Astrocyte of the cerebellum (primary cell): ENCODE results near the gene GPHB5.

Experiments used
- DNase-seq: peaks from one replicate; pipeline ENCODE4 v3.0.0-alpha.2; 2011; ENCODE audit warnings: low read depth
- H3K4me3 ChIP-seq: 2 replicates; pipeline ENCODE4 v1.5.1; 2011; ENCODE audit warnings: mild to moderate bottlenecking, low read depth, low read length, moderate library complexity
- CTCF ChIP-seq: IDR thresholded peaks from 2 replicates; pipeline ENCODE4 v1.5.1; 2012; ENCODE audit warnings: low read length, low read depth, moderate library complexity, mild to moderate bottlenecking; ENCODE audit errors: missing control alignments
- in situ Hi-C: cut with HindIII; loops from 2 replicates; pipeline ENCODE4 v1.10.0; 2017; ENCODE audit warnings: low sequenced_read_pairs

GPHB5 gene

GRCh38 chr14:63297372-63298063 lies 21.2 kb downstream of the GPHB5 start:
- no peak for DNase-seq
- H3K4me3 ChIP-seq, result no peak overlapping the region
- TF ChIP-seq CTCF, result no peak
- in situ Hi-C loops, result no loop called here

GRCh38 chr14:63296060-63296563 lies 22.6 kb downstream of the GPHB5 start:
- no peak overlapping the region for H3K4me3 ChIP-seq
- no peak for TF ChIP-seq CTCF
- in situ Hi-C loops, result no loop called here
- no peak for DNase-seq

- H3K4me3 ChIP-seq, result no peak overlapping the region
- DNase-seq, result no peak
- no peak for TF ChIP-seq CTCF
- in situ Hi-C loops, result no loop called here
Measured at GRCh38 chr14:63295231-63295685, 23.5 kb downstream of the GPHB5 start.

- H3K4me3 ChIP-seq, result no peak overlapping the region
- TF ChIP-seq CTCF, result no peak
- no peak for DNase-seq
- in situ Hi-C loops, result no loop called here
Measured at GRCh38 chr14:63292805-63293204, 25.9 kb downstream of the GPHB5 start.

- no peak for TF ChIP-seq CTCF
- in situ Hi-C loops, result no loop called here
- H3K4me3 ChIP-seq, result no peak overlapping the region
- DNase-seq, result no peak
Measured at GRCh38 chr14:63290741-63291430, 27.8 kb downstream of the GPHB5 start.

GRCh38 chr14:63288853-63289252 lies 29.9 kb downstream of the GPHB5 start:
- no peak overlapping the region for H3K4me3 ChIP-seq
- in situ Hi-C loops, result no loop called here
- no peak for TF ChIP-seq CTCF
- DNase-seq, result no peak
